Panc1 (cell line): ENCODE results near the gene TMEM50B.

ENCODE experiments used
- SIN3A ChIP-seq: IDR thresholded peaks from 2 replicates; pipeline ENCODE4 v1.6.1; 2012; ENCODE audit warnings: low read depth, mild to moderate bottlenecking, low read length, moderate library complexity, borderline replicate concordance; ENCODE audit not compliant: insufficient read depth
- TCF7L2 ChIP-seq: IDR thresholded peaks from 2 replicates; pipeline ENCODE4 v1.6.1; 2011; ENCODE audit warnings: mild to moderate bottlenecking, low read depth, low read length, inconsistent platforms
- TF ChIP-seq, protein P1 (sequence below): fragments of 450-650 bp; IDR thresholded peaks from 2 replicates; pipeline ENCODE4 v1.5.1; 2017; ENCODE audit warnings: mild to moderate bottlenecking

DNA sequence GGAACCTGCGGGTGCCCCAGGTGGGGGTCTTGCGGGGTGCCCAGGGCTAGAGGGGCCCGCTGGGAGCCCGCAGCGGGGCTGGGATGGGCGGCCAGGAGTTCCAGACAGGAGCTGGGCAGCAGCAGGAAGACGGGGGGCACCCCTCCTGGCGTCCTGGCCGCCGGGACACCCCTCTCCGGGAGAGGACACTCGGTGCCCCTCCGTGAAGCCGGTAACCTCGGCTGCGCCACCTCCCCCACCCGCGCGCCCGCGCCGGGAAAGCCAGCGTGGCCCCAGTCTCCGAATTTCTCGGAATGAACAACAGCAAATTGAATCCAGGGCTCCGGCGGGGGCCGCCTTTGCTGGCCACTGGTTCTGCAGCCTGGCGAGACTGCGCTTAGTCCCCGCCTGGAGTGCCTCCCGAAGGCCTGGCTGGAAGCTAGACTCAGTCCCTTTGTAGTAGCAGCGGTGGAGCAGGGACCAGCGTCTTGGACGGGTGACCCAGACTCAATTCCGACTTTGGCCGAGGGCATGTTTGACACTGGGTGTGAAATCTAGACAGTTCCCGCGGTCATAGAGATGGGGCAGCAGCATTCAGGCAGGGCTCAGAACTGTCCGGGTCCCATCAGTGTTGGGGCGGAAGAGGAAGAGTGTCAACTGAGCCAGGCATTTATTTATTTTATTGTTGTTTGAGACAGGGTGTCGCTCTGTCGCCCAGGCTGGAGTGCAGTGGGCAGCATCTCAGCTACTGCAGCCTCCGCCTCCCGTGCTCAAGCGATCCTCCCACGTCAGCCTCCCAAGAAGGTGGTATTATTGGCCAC is 75.8 kb downstream of the TMEM50B start:
- TF ChIP-seq SIN3A (0 out of 2 replicates have a peak, but pooled peaks have one; percentile 12), TCF7L2 (no peak)
- TF ChIP-seq, protein P1, sequence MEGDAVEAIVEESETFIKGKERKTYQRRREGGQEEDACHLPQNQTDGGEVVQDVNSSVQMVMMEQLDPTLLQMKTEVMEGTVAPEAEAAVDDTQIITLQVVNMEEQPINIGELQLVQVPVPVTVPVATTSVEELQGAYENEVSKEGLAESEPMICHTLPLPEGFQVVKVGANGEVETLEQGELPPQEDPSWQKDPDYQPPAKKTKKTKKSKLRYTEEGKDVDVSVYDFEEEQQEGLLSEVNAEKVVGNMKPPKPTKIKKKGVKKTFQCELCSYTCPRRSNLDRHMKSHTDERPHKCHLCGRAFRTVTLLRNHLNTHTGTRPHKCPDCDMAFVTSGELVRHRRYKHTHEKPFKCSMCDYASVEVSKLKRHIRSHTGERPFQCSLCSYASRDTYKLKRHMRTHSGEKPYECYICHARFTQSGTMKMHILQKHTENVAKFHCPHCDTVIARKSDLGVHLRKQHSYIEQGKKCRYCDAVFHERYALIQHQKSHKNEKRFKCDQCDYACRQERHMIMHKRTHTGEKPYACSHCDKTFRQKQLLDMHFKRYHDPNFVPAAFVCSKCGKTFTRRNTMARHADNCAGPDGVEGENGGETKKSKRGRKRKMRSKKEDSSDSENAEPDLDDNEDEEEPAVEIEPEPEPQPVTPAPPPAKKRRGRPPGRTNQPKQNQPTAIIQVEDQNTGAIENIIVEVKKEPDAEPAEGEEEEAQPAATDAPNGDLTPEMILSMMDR: no peak
